Panc1 (cell line): ENCODE measurements around the gene GRPR. TPM values are rescaled to one million over a fixed set of nuclear protein-coding genes. Genes with fewer than 3 reads are reported as not detected.

Source experiments
- ATAC-seq: fragments of 200-7000 bp; cut with Tn5 transposase; 2 replicates; pipeline ENCODE4 v1.9.1; 2020; ENCODE audit warnings: mild to moderate bottlenecking, moderate library complexity
- BruUV-seq: library from RNA; stranded (reverse); fragments of 400-500 nt; replicated peaks from 2 replicates; lab custom pipeline; 2021; lab: Mats Ljungman, UMichigan
- CTCF ChIA-PET: fragments of 300-600 bp; sonication (Branson Sonifier 250); formaldehyde crosslinking; loops from one replicate; lab custom pipeline; 2022; ENCODE audit warnings: antibody characterized with exemption; lab: Charles Lee
- POLR2A ChIA-PET: fragments of 300-600 bp; sonication (Branson Sonifier 250); formaldehyde crosslinking; loops from one replicate; lab custom pipeline; 2022; ENCODE audit warnings: antibody characterized with exemption; lab: Charles Lee
- DNase-seq: peaks from one replicate; pipeline ENCODE4 v3.0.0-alpha.2; 2010; ENCODE audit warnings: low read depth, low spot score
- H3K27ac ChIP-seq: 2 replicates; pipeline ENCODE4 v1.5.1; 2011; ENCODE audit warnings: mild to moderate bottlenecking, low read length, inconsistent platforms
- H3K27me3 ChIP-seq: fragments of 200-500 bp; sonication (Bioruptor generic); 2 replicates; pipeline ENCODE4 v1.6.0; 2014; ENCODE audit warnings: low read length, inconsistent platforms; ENCODE audit not compliant: control insufficient read depth, insufficient read depth
- H3K36me3 ChIP-seq: fragments of 200-500 bp; sonication (Bioruptor generic); 2 replicates; pipeline ENCODE4 v1.5.1; 2014; ENCODE audit warnings: inconsistent platforms, mild to moderate bottlenecking, low read length, moderate library complexity; ENCODE audit not compliant: control insufficient read depth, insufficient read depth
- H3K4me1 ChIP-seq: 2 replicates; pipeline ENCODE4 v1.5.1; 2011; ENCODE audit warnings: inconsistent platforms, mild to moderate bottlenecking, low read length, moderate library complexity; ENCODE audit not compliant: control insufficient read depth, insufficient read depth
- H3K4me3 ChIP-seq, 2 experiments: 2 replicates each; pipeline ENCODE4 v1.5.1; 2011 to 2012; ENCODE audit warnings: low read depth in 2 of 2, low read length in 2 of 2, mild to moderate bottlenecking in 2 of 2, inconsistent platforms in 1 of 2, moderate library complexity in 1 of 2
- H3K9me3 ChIP-seq: fragments of 200-500 bp; sonication (Bioruptor generic); 2 replicates; pipeline ENCODE4 v1.5.1; 2014; ENCODE audit warnings: low read depth, mild to moderate bottlenecking, inconsistent platforms, low read length, moderate library complexity; ENCODE audit not compliant: control insufficient read depth, insufficient read depth
- CTCF ChIP-seq: fragments of 450-650 bp; IDR thresholded peaks from 2 replicates; pipeline ENCODE4 v1.5.1; 2017; ENCODE audit warnings: mild to moderate bottlenecking
- POLR2AphosphoS5 ChIP-seq: IDR thresholded peaks from 2 replicates; pipeline ENCODE4 v1.6.1; 2012; ENCODE audit warnings: mild to moderate bottlenecking, low read depth, low read length, moderate library complexity
- REST ChIP-seq, 2 experiments: IDR thresholded peaks; 2 replicates each; pipeline ENCODE4 v1.6.1; 2011 to 2012; ENCODE audit warnings: low read depth in 2 of 2, control low read depth in 1 of 2, low read length in 1 of 2, mild to moderate bottlenecking in 1 of 2, moderate library complexity in 1 of 2; ENCODE audit not compliant: insufficient read depth in 1 of 2
- SIN3A ChIP-seq: IDR thresholded peaks from 2 replicates; pipeline ENCODE4 v1.6.1; 2012; ENCODE audit warnings: low read depth, mild to moderate bottlenecking, low read length, moderate library complexity, borderline replicate concordance; ENCODE audit not compliant: insufficient read depth
- TCF7L2 ChIP-seq: IDR thresholded peaks from 2 replicates; pipeline ENCODE4 v1.6.1; 2011; ENCODE audit warnings: mild to moderate bottlenecking, low read depth, low read length, inconsistent platforms
- in situ Hi-C: cut with HindIII; loops from 2 replicates; pipeline ENCODE4 v1.10.0; 2016; ENCODE audit warnings: low sequenced_read_pairs, low pct_unique_long_range_greater_than_20kb
- intact Hi-C: fragments of 100-400 bp; cut with micrococcal nuclease; formaldehyde crosslinking; loops from one replicate; pipeline ENCODE4 v1.10.0; 2022; ENCODE audit not compliant: unreplicated experiment
- total RNA-seq: library from RNA; stranded (reverse); gene quantifications from one replicate; pipeline ENCODE4 v1.2.1, GENCODE V29; 2021; ENCODE audit not compliant: unreplicated experiment

GRPR gene
- total RNA-seq, 1 experiment from 2014 or later: not detected

GRCh38 chrX:16202943-16203342, 79.6 kb downstream of the GRPR start:
- Histone ChIP-seq H3K4me1 (no peaks in the 10 kb centered on the region), H3K4me3 (no peak overlapping the region), H3K36me3 (no peaks in the 10 kb centered on the region), H3K27me3 (no peaks in the 10 kb centered on the region), H3K27ac (no peak overlapping the region), H3K9me3 (no peaks in the 10 kb centered on the region)
- intact Hi-C loops: no loop called here
- in situ Hi-C loops: no loop called here
- no TSS peak for BruUV-seq
- ATAC-seq: no peak
- CTCF ChIA-PET: no interaction called here
- TF ChIP-seq CTCF (no peak), TCF7L2 (no peak), POLR2AphosphoS5 (no peak), SIN3A (no peak), REST (IDR thresholded peaks at IDR 0.05; ENCODE audit: insufficient read depth in 1 of 2, low read depth in 2 of 2, low read length in 1 of 2) (no peak)
- no peak for DNase-seq
- POLR2A ChIA-PET: no interaction called here

Other genes with a start within 250 kb of the GRPR start
- not detected for gene MAGEB17, start 43.9 kb downstream of the GRPR start, total RNA-seq